Trophoblast cell (in vitro differentiated cells and primary cell): Measurements from ENCODE around the gene CDH18.

Source experiments
- DNase-seq, 2 donors: peaks; one replicate each; pipeline ENCODE4 v3.0.0-alpha.2; 2016
- H2AFZ ChIP-seq: 2 replicates; pipeline ENCODE4 v1.6.1; 2013; ENCODE audit warnings: low read length, moderate library complexity, mild to moderate bottlenecking; ENCODE audit not compliant: insufficient read depth, poor library complexity
- H2AK5ac ChIP-seq: 2 replicates; pipeline ENCODE4 v1.6.1; 2013; ENCODE audit warnings: mild to moderate bottlenecking, low read length
- H2BK120ac ChIP-seq: 2 replicates; pipeline ENCODE4 v1.6.1; 2013; ENCODE audit warnings: low read length, mild to moderate bottlenecking, moderate library complexity; ENCODE audit not compliant: insufficient read depth, poor library complexity
- H2BK12ac ChIP-seq: 2 replicates; pipeline ENCODE4 v1.6.1; 2013; ENCODE audit warnings: mild to moderate bottlenecking, low read length, moderate library complexity
- H2BK5ac ChIP-seq: 2 replicates; pipeline ENCODE4 v1.6.1; 2013; ENCODE audit warnings: low read length, low read depth, moderate library complexity, mild to moderate bottlenecking; ENCODE audit not compliant: poor library complexity
- H3K14ac ChIP-seq: 2 replicates; pipeline ENCODE4 v1.6.1; 2013; ENCODE audit warnings: mild to moderate bottlenecking, low read length
- H3K18ac ChIP-seq: 2 replicates; pipeline ENCODE4 v1.6.1; 2013; ENCODE audit warnings: mild to moderate bottlenecking, low read length
- H3K23ac ChIP-seq: 2 replicates; pipeline ENCODE4 v1.6.1; 2013; ENCODE audit warnings: low read length
- H3K27ac ChIP-seq: 2 replicates; pipeline ENCODE4 v1.5.1; 2013; ENCODE audit warnings: low read depth, mild to moderate bottlenecking, inconsistent platforms, low read length, moderate library complexity
- H3K27me3 ChIP-seq: 2 replicates; pipeline ENCODE4 v1.6.1; 2013; ENCODE audit warnings: inconsistent platforms, mild to moderate bottlenecking, low read length, moderate library complexity; ENCODE audit not compliant: insufficient read depth
- H3K36me3 ChIP-seq, 2 experiments: 1 replicate in 1 of 2; 2 replicates in 1 of 2; pipeline ENCODE4 v1.6.1; 2013; ENCODE audit warnings: low read length in 2 of 2, mild to moderate bottlenecking in 2 of 2, moderate library complexity in 1 of 2; ENCODE audit not compliant: insufficient read depth in 2 of 2, control insufficient read depth in 1 of 2
- H3K4ac ChIP-seq: 2 replicates; pipeline ENCODE4 v1.6.1; 2013; ENCODE audit warnings: low read depth, mild to moderate bottlenecking, low read length, moderate library complexity
- H3K4me1 ChIP-seq, 2 experiments: 1 replicate in 1 of 2; 2 replicates in 1 of 2; pipeline ENCODE4 v1.6.1; 2013; ENCODE audit warnings: low read length in 2 of 2, mild to moderate bottlenecking in 2 of 2, moderate library complexity in 1 of 2; ENCODE audit not compliant: insufficient read depth in 2 of 2, control insufficient read depth in 1 of 2
- H3K4me2 ChIP-seq: 2 replicates; pipeline ENCODE4 v1.6.1; 2013; ENCODE audit warnings: inconsistent platforms, mild to moderate bottlenecking, low read length, moderate library complexity
- H3K4me3 ChIP-seq: 2 replicates; pipeline ENCODE4 v1.5.1; 2013; ENCODE audit warnings: mild to moderate bottlenecking, low read depth, low read length, inconsistent platforms
- H3K79me1 ChIP-seq: one replicate; pipeline ENCODE4 v1.6.1; 2013; ENCODE audit warnings: low read length
- H3K79me2 ChIP-seq: 2 replicates; pipeline ENCODE4 v1.6.1; 2013; ENCODE audit warnings: low read length, mild to moderate bottlenecking; ENCODE audit not compliant: control insufficient read depth, insufficient read depth, poor library complexity
- H3K9ac ChIP-seq: 2 replicates; pipeline ENCODE4 v1.6.1; 2013; ENCODE audit warnings: mild to moderate bottlenecking, low read length
- H3K9me3 ChIP-seq: 2 replicates; pipeline ENCODE4 v1.6.1; 2013; ENCODE audit warnings: low read depth, mild to moderate bottlenecking, control low read depth, inconsistent platforms, low read length; ENCODE audit not compliant: insufficient read depth
- H4K12ac ChIP-seq: 2 replicates; pipeline ENCODE4 v1.6.1; 2013; ENCODE audit warnings: low read depth, mild to moderate bottlenecking, low read length, moderate library complexity
- H4K8ac ChIP-seq: 2 replicates; pipeline ENCODE4 v1.6.1; 2013; ENCODE audit warnings: low read depth, mild to moderate bottlenecking, low read length, moderate library complexity
- H4K91ac ChIP-seq: one replicate; pipeline ENCODE4 v1.6.1; 2013; ENCODE audit warnings: low read depth, mild to moderate bottlenecking, low read length, moderate library complexity
- WGBS: extraction: QIAGEN DNeasy Blood & Tissue Kit; methylation state at CpG from one replicate; pipeline ENCODE4 v1.1.7; 2013; ENCODE audit warnings: missing lambda C conversion rate; ENCODE audit not compliant: insufficient read length, insufficient coverage; ENCODE audit errors: extremely low coverage; 5-methylcytosine and 5-hydroxymethylcytosine counted together

CDH18 gene

GRCh38 chr5:19719109-19719508, 268.9 kb downstream of the CDH18 start:
- Histone ChIP-seq H3K23ac (no peak overlapping the region), H2AK5ac (no peak overlapping the region), H3K79me2 (no peaks in the 10 kb centered on the region), H3K9me3 (no peaks in the 10 kb centered on the region), H3K14ac (no peak overlapping the region), H3K79me1 (no peaks in the 10 kb centered on the region), H3K4me1 (no peaks in the 10 kb centered on the region), H3K27me3 (no peaks in the 10 kb centered on the region), H3K27ac (no peak overlapping the region), H4K12ac (no peak overlapping the region), H2BK5ac (no peak overlapping the region), H4K91ac (no peak overlapping the region), H3K4me2 (no peak overlapping the region), H3K4ac (no peak overlapping the region), H3K4me3 (no peak overlapping the region), H2BK12ac (no peak overlapping the region), H3K18ac (no peak overlapping the region), H3K9ac (no peak overlapping the region), H2BK120ac (no peak overlapping the region), H4K8ac (no peak overlapping the region), H2AFZ (no peak overlapping the region), H3K36me3 (no peaks in the 10 kb centered on the region)
- DNase-seq: no peak
- no CpG with 5 or more reads among the region's 3 CpGs for WGBS

GRCh38 chr5:19713740-19714139, 274.3 kb downstream of the CDH18 start:
- Histone ChIP-seq H2BK5ac (no peak overlapping the region), H3K27me3 (no peaks in the 10 kb centered on the region), H2AFZ (no peak overlapping the region), H3K27ac (no peak overlapping the region), H3K18ac (no peak overlapping the region), H3K36me3 (no peaks in the 10 kb centered on the region), H4K91ac (no peak overlapping the region), H3K4ac (no peak overlapping the region), H2BK12ac (no peak overlapping the region), H4K12ac (no peak overlapping the region), H3K9ac (no peak overlapping the region), H3K4me1 (no peaks in the 10 kb centered on the region), H4K8ac (no peak overlapping the region), H3K9me3 (peaks cover 1% of the 10 kb centered on the region), H3K14ac (no peak overlapping the region), H3K4me3 (no peak overlapping the region), H2AK5ac (no peak overlapping the region), H3K4me2 (no peak overlapping the region), H3K79me1 (no peaks in the 10 kb centered on the region), H2BK120ac (no peak overlapping the region), H3K23ac (no peak overlapping the region), H3K79me2 (no peaks in the 10 kb centered on the region)
- no peak for DNase-seq
- no CpG with 5 or more reads among the region's 1 CpG for WGBS

GRCh38 chr5:19709403-19709802, 278.6 kb downstream of the CDH18 start:
- H3K27ac ChIP-seq: no peak overlapping the region
- H4K8ac ChIP-seq: no peak overlapping the region
- H3K23ac ChIP-seq: no peak overlapping the region
- H3K79me2 ChIP-seq: no peaks in the 10 kb centered on the region
- H3K9me3 ChIP-seq: peaks cover 1% of the 10 kb centered on the region
- no peak overlapping the region for H2BK5ac ChIP-seq
- H2AFZ ChIP-seq: no peak overlapping the region
- H4K12ac ChIP-seq: no peak overlapping the region
- H3K4ac ChIP-seq: no peak overlapping the region
- peaks cover 3% of the 10 kb centered on the region for H3K79me1 ChIP-seq
- H3K4me1 ChIP-seq: peaks cover 4 to 5% of the 10 kb centered on the region in 2 experiments
- H3K9ac ChIP-seq: no peak overlapping the region
- DNase-seq: no peak
- H2AK5ac ChIP-seq: no peak overlapping the region
- H2BK120ac ChIP-seq: no peak overlapping the region
- no peak overlapping the region for H3K4me2 ChIP-seq
- H3K4me3 ChIP-seq: no peak overlapping the region
- no peaks in the 10 kb centered on the region for H3K36me3 ChIP-seq
- H3K27me3 ChIP-seq: no peaks in the 10 kb centered on the region
- H2BK12ac ChIP-seq: no peak overlapping the region
- H3K18ac ChIP-seq: no peak overlapping the region
- no peak overlapping the region for H3K14ac ChIP-seq
- no CpG with 5 or more reads among the region's 2 CpGs for WGBS
- H4K91ac ChIP-seq: no peak overlapping the region

- Histone ChIP-seq H3K79me1 (peaks cover 3% of the 10 kb centered on the region), H3K4ac (no peak overlapping the region), H3K27me3 (no peaks in the 10 kb centered on the region), H2BK12ac (peak overlapping the region; percentile 19), H3K9me3 (peaks cover 5% of the 10 kb centered on the region), H2BK5ac (peak overlapping the region; percentile 25), H3K27ac (peak overlapping the region; percentile 84), H3K18ac (no peak overlapping the region), H3K14ac (peak overlapping the region; percentile 13), H4K8ac (no peak overlapping the region), H3K4me3 (no peak overlapping the region), H3K23ac (no peak overlapping the region), H4K12ac (no peak overlapping the region), H3K36me3 (peaks cover 0 to 2% of the 10 kb centered on the region in 2 experiments), H3K4me2 (peak overlapping the region; percentile 39), H3K79me2 (no peaks in the 10 kb centered on the region), H3K4me1 (peaks cover 4 to 5% of the 10 kb centered on the region in 2 experiments), H3K9ac (no peak overlapping the region), H2BK120ac (peak overlapping the region; percentile 26), H2AK5ac (no peak overlapping the region), H4K91ac (peak overlapping the region; percentile 36), H2AFZ (no peak overlapping the region)
- no CpG with 5 or more reads among the region's 4 CpGs for WGBS
- peak; percentile 58 to 81 for DNase-seq
These were observed 281.2 kb downstream of the CDH18 start for GRCh38 chr5:19706776-19707175.
